ENCODE results near the gene SRSF11.
"Not testable (repeated sequence)": the region's sequence is repeated elsewhere in the genome, so short reads cannot be mapped to it uniquely, and the experiment has no call there.

SRSF11 gene

GRCh38 chr1:70204600-70204999 is 16.6 kb upstream of the SRSF11 start:
- peak overlapping the region; percentile 98 for H3K4me3 ChIP-seq (ENCODE audit: low read depth, low read length)
- DNase-seq (ENCODE audit: low read depth): peak; percentile 3
- TF ChIP-seq CTCF (IDR thresholded peaks at IDR 0.05; ENCODE audit: low read depth, low read length) (no peak), MYC (IDR thresholded peaks at IDR 0.05; ENCODE audit: low read depth, low read length) (no peak), MAX (IDR thresholded peaks at IDR 0.05; ENCODE audit: low read depth, low read length) (no peak), POLR2A (IDR thresholded peaks at IDR 0.05; ENCODE audit: extremely low read depth, insufficient read length) (no peak)

GRCh38 chr1:70205071-70205433 is 16.1 kb upstream of the SRSF11 start:
- TF ChIP-seq POLR2A (IDR thresholded peaks at IDR 0.05; ENCODE audit: extremely low read depth, insufficient read length) (no peak), MYC (IDR thresholded peaks at IDR 0.05; ENCODE audit: low read depth, low read length) (no peak)
- no peak for DNase-seq (ENCODE audit: low read depth)

GRCh38 chr1:70205434-70206118 is 15.6 kb upstream of the SRSF11 start, which contains the start of gene LRRC40:
Gene LRRC40 (minus strand): TSS chr1:70205579. CDS start chr1:70205540, 39 bp downstream.
- DNase-seq (ENCODE audit: low read depth): peak; percentile 96
- TF ChIP-seq CTCF (IDR thresholded peaks at IDR 0.05; ENCODE audit: low read depth, low read length): no peak
- peak; percentile 89 for TF ChIP-seq MYC (IDR thresholded peaks at IDR 0.05; ENCODE audit: low read depth, low read length)
- TF ChIP-seq MAX (IDR thresholded peaks at IDR 0.05; ENCODE audit: low read depth, low read length): peak; percentile 83
- peak; percentile 67 for TF ChIP-seq POLR2A (IDR thresholded peaks at IDR 0.05; ENCODE audit: extremely low read depth, insufficient read length)
- H3K4me3 ChIP-seq (ENCODE audit: low read depth, low read length): peak within 1 kb of the TSS; percentile 98

More at GRCh38 chr1:70205071-70205433, 16.1 kb upstream of the SRSF11 start:
- H3K4me3 ChIP-seq (ENCODE audit: low read depth, low read length): peak overlapping the region; percentile 98

- DNase-seq (ENCODE audit: low read depth): not testable (repeated sequence)
- H3K4me3 ChIP-seq (ENCODE audit: low read depth, low read length): peak overlapping the region; percentile 98
These were observed 14.3 kb upstream of the SRSF11 start for GRCh38 chr1:70206833-70207232.

- H3K4me3 ChIP-seq (ENCODE audit: low read depth, low read length): peak overlapping the region; percentile 98
These were observed 13.7 kb upstream of the SRSF11 start for GRCh38 chr1:70207492-70207891.

GRCh38 chr1:70208292-70208691 is 12.9 kb upstream of the SRSF11 start:
- H3K4me3 ChIP-seq (ENCODE audit: low read depth, low read length): peak overlapping the region; percentile 3
- DNase-seq (ENCODE audit: low read depth): no peak
- TF ChIP-seq CTCF (IDR thresholded peaks at IDR 0.05; ENCODE audit: low read depth, low read length) (no peak), MAX (IDR thresholded peaks at IDR 0.05; ENCODE audit: low read depth, low read length) (no peak), MYC (IDR thresholded peaks at IDR 0.05; ENCODE audit: low read depth, low read length) (no peak), POLR2A (IDR thresholded peaks at IDR 0.05; ENCODE audit: extremely low read depth, insufficient read length) (no peak)

More at GRCh38 chr1:70207492-70207891, 13.7 kb upstream of the SRSF11 start:
- no peak for DNase-seq (ENCODE audit: low read depth)
- no peak for TF ChIP-seq POLR2A (IDR thresholded peaks at IDR 0.05; ENCODE audit: extremely low read depth, insufficient read length)

GRCh38 chr1:70210820-70211219 is 10.4 kb upstream of the SRSF11 start:
- TF ChIP-seq CTCF (IDR thresholded peaks at IDR 0.05; ENCODE audit: low read depth, low read length) (no peak), MAX (IDR thresholded peaks at IDR 0.05; ENCODE audit: low read depth, low read length) (no peak), POLR2A (IDR thresholded peaks at IDR 0.05; ENCODE audit: extremely low read depth, insufficient read length) (no peak), MYC (IDR thresholded peaks at IDR 0.05; ENCODE audit: low read depth, low read length) (no peak)
- H3K4me3 ChIP-seq (ENCODE audit: low read depth, low read length): no peak overlapping the region
- no peak for DNase-seq (ENCODE audit: low read depth)

Data from NB4 (cell line).